Upper lobe of right lung (tissue), 1 donor: ENCODE measurements around the gene TRUB2. TPM values are rescaled to one million over a fixed set of nuclear protein-coding genes. Genes with fewer than 3 reads are reported as not detected.

Experiments used
- ATAC-seq: fragments of 200-7000 bp; cut with Tn5 transposase; one replicate; pipeline ENCODE4 v1.9.1; 2020; ENCODE audit warnings: mild to moderate bottlenecking, moderate library complexity
- DNase-seq: peaks from one replicate; pipeline ENCODE4 v3.0.0-alpha.2; 2020
- H3K27ac ChIP-seq: fragments of 200-600 bp; one replicate; pipeline ENCODE4 v1.8.0; 2022
- H3K27me3 ChIP-seq: fragments of 200-600 bp; one replicate; pipeline ENCODE4 v1.8.0; 2022; ENCODE audit warnings: mild to moderate bottlenecking
- H3K36me3 ChIP-seq: fragments of 200-600 bp; one replicate; pipeline ENCODE4 v1.8.0; 2022
- H3K4me1 ChIP-seq: fragments of 200-600 bp; one replicate; pipeline ENCODE4 v1.8.0; 2022
- H3K4me3 ChIP-seq: fragments of 200-600 bp; one replicate; pipeline ENCODE4 v1.8.0; 2022; ENCODE audit warnings: mild to moderate bottlenecking
- H3K9me3 ChIP-seq: fragments of 200-600 bp; one replicate; pipeline ENCODE4 v1.8.0; 2022
- CTCF ChIP-seq: fragments of 200-600 bp; IDR thresholded peaks from one replicate; pipeline ENCODE4 v1.8.0; 2022; ENCODE audit warnings: antibody characterized with exemption
- intact Hi-C: fragments of 100-400 bp; cut with DNase I; formaldehyde crosslinking; loops from one replicate; pipeline ENCODE4 v1.11.0; 2022
- total RNA-seq: library from RNA; stranded (reverse); fragmentation: NEBNext Ultra II Directional; extraction: Animal tissue kit (Norgen Biotek cat#: 25700); gene quantifications from one replicate; pipeline ENCODE4 v1.2.1, GENCODE V29; 2021
- donor health status: DM: no; HTN: yes; CAD: no; lungs with severe emphysema.

TRUB2 gene
- total RNA-seq, 1 donor from 2014 or later, result 19.1 TPM

GRCh38 chr9:128258326-128258725 is 63.9 kb downstream of the TRUB2 start:
- ATAC-seq, result no peak
- H3K36me3 ChIP-seq, result peaks cover 75% of the 10 kb centered on the region
- intact Hi-C loops, result no loop called here

GRCh38 chr9:128257907-128258306 is 64.3 kb downstream of the TRUB2 start:
- no peaks in the 10 kb centered on the region for H3K9me3 ChIP-seq
- H3K27me3 ChIP-seq, result no peaks in the 10 kb centered on the region
- DNase-seq (no peak), ATAC-seq (no peak)
- H3K4me3 ChIP-seq, result no peak overlapping the region
- peaks cover 71% of the 10 kb centered on the region for H3K36me3 ChIP-seq
- no peaks in the 10 kb centered on the region for H3K4me1 ChIP-seq
- no peak for TF ChIP-seq CTCF
- intact Hi-C loops, result no loop called here
- no peak overlapping the region for H3K27ac ChIP-seq

More at GRCh38 chr9:128258326-128258725, 63.9 kb downstream of the TRUB2 start:
- Histone ChIP-seq H3K9me3 (no peaks in the 10 kb centered on the region), H3K4me1 (no peaks in the 10 kb centered on the region), H3K27me3 (no peaks in the 10 kb centered on the region), H3K27ac (no peak overlapping the region), H3K4me3 (no peak overlapping the region)
- no peak for DNase-seq
- no peak for TF ChIP-seq CTCF

GRCh38 chr9:128257086-128257825 is 65.0 kb downstream of the TRUB2 start:
- intact Hi-C loops, result no loop called here
- no peak overlapping the region for H3K4me3 ChIP-seq
- DNase-seq (no peak), ATAC-seq (no peak)
- no peak for TF ChIP-seq CTCF
- H3K27ac ChIP-seq, result no peak overlapping the region
- H3K27me3 ChIP-seq, result no peaks in the 10 kb centered on the region
- no peaks in the 10 kb centered on the region for H3K9me3 ChIP-seq
- H3K4me1 ChIP-seq, result no peaks in the 10 kb centered on the region
- H3K36me3 ChIP-seq, result peaks cover 65% of the 10 kb centered on the region

Other genes with a start within 250 kb of the TRUB2 start
- 35.1 TPM for gene PTGES2, start 194.7 kb downstream of the TRUB2 start, total RNA-seq
- gene LCN2, start 173.0 kb downstream of the TRUB2 start, total RNA-seq, result 14.3 TPM
- gene BBLN, start 162.2 kb downstream of the TRUB2 start, total RNA-seq, result 39.0 TPM
- gene CIZ1, start 130.9 kb downstream of the TRUB2 start, total RNA-seq, result 107 TPM
- 5.2 TPM for gene DNM1, start 119.1 kb downstream of the TRUB2 start, total RNA-seq
- 88.7 TPM for gene GOLGA2, start 46.4 kb downstream of the TRUB2 start, total RNA-seq
- 18.9 TPM for gene SWI5, start 46.2 kb downstream of the TRUB2 start, total RNA-seq
- 31.0 TPM for gene COQ4, start 392 bp upstream of the TRUB2 start, total RNA-seq
- 21.4 TPM for gene SLC27A4, start 18.1 kb upstream of the TRUB2 start, total RNA-seq
- gene URM1, start 48.9 kb upstream of the TRUB2 start, total RNA-seq, result 56.5 TPM
- 14.0 TPM for gene CERCAM, start 98.4 kb upstream of the TRUB2 start, total RNA-seq
- gene ODF2, start 133.6 kb upstream of the TRUB2 start, total RNA-seq, result 17.3 TPM
- gene GLE1, start 182.3 kb upstream of the TRUB2 start, total RNA-seq, result 21.8 TPM
- 358 TPM for gene SPTAN1, start 230.1 kb upstream of the TRUB2 start, total RNA-seq